Cardiac fibroblast (primary cell): ENCODE results near the gene NASP.

Experiments used
- DNase-seq, 2 donors: peaks; one replicate each; pipeline versions ENCODE4 v3.0.0 to v3.0.0-alpha.2; 2010; ENCODE audit warnings: low read depth in 2 of 2
- H3K4me3 ChIP-seq, 2 donors: replicated peaks in 1 of 2; 1 replicate in 1 of 2; 2 replicates in 1 of 2; pipeline ENCODE4 v1.5.1; 2011; ENCODE audit warnings: low read depth in 2 of 2, low read length in 2 of 2, mild to moderate bottlenecking in 2 of 2, moderate library complexity in 1 of 2
- TF ChIP-seq, protein P1 (sequence below): IDR thresholded peaks from one replicate; pipeline ENCODE4 v1.5.1; 2011; ENCODE audit warnings: low read depth, mild to moderate bottlenecking, low read length, inconsistent platforms

The NASP gene

DNA sequence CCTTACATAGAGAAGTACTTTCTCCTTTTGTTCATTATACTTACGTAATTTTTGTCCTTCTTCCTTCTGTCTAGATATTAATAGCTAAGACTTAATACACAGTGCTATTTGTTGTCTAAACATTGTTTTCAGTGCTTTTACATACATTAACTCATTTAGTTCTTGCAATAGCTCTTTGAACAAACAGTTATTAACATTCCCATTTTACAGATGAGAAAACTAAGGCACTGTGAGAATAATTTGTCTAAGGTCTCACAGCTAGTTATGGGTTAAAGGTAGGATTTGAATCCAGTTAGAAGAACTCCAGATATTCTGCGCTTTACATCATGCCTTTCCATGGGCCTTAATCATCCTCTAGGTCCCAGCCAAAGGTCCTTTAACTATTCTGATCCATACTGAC lies 20.4 kb downstream of the NASP start:
- no peak for DNase-seq
- no peak overlapping the region for H3K4me3 ChIP-seq
- TF ChIP-seq, protein P1, sequence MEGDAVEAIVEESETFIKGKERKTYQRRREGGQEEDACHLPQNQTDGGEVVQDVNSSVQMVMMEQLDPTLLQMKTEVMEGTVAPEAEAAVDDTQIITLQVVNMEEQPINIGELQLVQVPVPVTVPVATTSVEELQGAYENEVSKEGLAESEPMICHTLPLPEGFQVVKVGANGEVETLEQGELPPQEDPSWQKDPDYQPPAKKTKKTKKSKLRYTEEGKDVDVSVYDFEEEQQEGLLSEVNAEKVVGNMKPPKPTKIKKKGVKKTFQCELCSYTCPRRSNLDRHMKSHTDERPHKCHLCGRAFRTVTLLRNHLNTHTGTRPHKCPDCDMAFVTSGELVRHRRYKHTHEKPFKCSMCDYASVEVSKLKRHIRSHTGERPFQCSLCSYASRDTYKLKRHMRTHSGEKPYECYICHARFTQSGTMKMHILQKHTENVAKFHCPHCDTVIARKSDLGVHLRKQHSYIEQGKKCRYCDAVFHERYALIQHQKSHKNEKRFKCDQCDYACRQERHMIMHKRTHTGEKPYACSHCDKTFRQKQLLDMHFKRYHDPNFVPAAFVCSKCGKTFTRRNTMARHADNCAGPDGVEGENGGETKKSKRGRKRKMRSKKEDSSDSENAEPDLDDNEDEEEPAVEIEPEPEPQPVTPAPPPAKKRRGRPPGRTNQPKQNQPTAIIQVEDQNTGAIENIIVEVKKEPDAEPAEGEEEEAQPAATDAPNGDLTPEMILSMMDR, result no peak

DNA sequence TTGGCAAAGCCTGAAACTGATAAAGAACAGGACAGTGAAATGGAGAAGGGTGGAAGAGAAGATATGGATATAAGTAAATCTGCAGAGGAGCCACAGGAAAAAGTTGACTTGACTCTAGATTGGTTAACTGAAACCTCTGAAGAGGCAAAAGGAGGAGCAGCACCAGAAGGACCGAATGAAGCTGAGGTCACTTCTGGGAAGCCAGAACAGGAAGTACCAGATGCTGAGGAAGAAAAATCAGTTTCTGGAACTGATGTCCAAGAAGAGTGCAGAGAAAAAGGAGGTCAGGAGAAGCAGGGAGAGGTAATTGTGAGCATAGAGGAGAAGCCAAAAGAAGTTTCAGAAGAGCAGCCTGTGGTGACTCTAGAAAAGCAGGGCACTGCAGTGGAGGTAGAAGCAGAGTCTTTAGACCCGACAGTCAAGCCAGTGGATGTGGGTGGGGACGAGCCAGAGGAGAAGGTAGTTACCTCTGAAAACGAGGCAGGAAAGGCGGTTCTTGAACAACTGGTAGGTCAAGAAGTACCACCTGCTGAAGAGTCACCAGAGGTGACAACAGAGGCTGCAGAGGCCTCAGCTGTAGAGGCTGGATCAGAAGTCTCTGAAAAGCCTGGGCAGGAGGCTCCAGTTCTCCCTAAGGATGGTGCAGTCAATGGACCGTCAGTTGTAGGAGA lies 23.7 kb downstream of the NASP start:
- no peak for DNase-seq
- H3K4me3 ChIP-seq, result no peak overlapping the region
- TF ChIP-seq, protein P1, result no peak

DNA sequence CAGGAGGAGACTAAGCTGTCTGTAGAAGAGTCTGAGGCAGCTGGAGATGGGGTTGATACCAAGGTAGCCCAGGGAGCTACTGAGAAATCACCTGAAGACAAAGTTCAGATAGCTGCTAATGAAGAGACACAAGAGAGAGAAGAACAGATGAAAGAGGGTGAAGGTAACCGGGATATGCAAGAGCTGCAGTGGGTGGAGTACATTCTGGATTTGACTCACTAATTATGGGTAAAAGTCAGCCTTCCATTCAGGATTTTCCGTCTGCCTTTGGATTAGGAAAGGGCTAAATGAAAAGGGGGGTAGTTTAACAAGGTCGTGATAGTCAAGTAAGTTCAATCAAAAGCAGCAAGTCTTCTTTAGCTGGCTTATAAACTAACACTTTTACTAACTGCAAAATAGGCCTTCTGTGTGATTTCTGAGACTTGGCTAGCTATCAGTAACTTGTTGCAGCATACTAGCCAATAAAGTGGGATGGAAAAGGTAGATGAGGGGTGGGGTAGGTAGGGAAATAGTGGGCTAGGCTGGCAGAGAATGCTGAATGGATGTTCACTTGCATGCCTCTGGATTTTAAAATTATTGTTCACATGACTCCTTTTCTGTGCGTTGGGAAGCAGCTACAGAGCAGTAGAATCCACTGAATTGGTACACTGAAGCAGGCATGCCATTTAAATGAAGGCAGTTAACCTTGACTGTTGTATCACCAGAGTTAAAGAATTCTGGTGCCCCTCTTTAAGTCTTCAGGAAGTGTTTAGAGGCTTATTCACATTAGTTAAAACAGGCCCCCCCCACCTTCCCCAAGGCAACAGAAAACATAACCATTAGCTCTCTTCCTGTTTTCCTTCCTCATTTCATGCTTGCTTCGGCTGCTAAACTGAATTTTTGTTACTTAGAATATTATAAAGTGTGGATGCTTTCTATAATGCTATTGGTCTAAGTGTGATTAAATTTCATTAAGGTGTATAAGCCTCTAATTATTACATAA lies 24.6 kb downstream of the NASP start:
- DNase-seq, result peak in 1 of 2 donors; percentile 9
- TF ChIP-seq, protein P1, result no peak
- no peak overlapping the region for H3K4me3 ChIP-seq

DNA sequence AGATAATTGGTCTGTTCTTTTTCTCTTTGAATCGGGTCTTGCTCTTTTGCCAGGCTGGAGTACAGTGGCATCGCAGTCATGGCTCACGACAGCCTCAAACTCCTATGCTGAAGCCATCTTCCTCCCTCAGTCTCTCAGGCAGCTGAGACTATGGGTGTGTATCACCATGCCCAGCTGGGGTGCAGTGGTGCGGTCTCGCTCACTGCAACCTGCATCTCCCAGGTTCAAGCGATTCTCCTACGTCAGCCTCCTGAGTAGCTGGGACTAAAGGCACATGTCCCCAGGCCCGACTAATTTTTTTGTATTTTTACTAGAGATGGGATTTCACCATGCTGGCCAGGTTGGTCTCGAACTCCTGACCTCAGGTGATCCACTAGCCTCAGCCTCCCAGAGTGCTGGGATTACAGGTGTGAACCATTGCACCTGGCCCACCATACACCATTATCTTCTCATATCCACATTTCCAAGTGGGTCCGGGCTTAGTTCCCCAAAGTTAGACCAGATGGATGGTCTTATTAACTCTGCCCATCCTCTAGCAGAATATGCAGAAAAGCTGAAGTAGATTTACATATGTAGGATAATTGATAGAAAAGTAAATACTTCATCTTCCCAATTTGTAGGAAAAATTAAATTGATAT lies 26.9 kb downstream of the NASP start:
- no peak overlapping the region for H3K4me3 ChIP-seq
- TF ChIP-seq, protein P1, result no peak
- no peak for DNase-seq

DNA sequence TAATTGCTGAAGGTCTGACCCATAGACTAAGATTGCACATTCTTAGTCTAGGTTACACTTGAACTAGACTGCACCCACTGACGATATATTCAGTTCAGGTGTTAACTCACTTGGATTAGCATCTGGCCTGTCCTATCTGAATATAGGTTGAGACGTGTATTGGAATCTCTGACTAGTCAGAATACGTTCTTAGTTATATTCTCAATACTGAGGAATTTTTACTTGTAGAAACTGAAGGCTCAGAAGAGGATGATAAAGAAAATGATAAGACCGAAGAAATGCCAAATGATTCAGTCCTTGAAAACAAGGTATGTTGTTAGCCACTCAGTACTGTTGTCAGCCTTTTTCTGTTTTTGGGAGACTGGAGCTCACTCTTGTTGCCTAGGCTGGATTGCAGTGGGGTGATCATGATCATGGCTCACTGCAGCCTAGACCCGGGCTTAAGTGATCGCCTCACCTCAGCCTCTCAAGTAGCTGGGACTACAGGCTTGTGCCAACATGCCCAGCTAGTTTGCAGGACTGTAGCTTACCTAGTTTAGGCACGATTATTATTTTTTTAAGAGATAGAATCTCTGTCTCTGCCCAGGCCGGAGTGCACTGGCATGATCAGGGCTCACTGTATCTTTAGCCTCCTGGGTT lies 29.2 kb downstream of the NASP start:
- DNase-seq, result no peak
- H3K4me3 ChIP-seq, result no peak overlapping the region
- TF ChIP-seq, protein P1, result no peak

DNA sequence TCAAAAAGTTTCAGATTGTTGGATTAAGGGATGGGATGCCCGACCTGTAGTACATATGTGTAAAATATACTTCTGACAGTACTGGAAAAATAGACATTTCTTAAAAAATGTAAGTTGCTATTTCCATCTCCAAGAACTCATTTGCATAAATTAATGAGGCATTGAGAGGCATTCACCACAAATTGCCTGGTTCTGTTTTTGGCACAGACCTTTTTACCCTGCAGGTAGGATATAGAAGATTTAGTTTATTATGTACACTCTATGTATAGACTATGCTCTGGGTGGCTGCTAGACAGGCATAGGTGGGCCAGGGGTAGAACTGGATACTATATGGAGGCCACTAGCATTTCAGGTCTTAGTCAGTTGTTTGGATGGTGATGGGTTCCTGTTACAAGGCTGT lies 32.0 kb downstream of the NASP start:
- TF ChIP-seq, protein P1, result no peak
- H3K4me3 ChIP-seq, result no peak overlapping the region
- DNase-seq, result no peak
